GM23338 (cell line): ENCODE data around the gene PARD6B.
"Not testable (repeated sequence)": the region's sequence is repeated elsewhere in the genome, so short reads cannot be mapped to it uniquely, and the experiment has no call there.

Source experiments
- CREB1 ChIP-seq: fragments of 250-450 bp; sonication (Bioruptor Pico); IDR thresholded peaks from 2 replicates; pipeline ENCODE4 v1.5.0; 2020; ENCODE audit warnings: low read depth, mild to moderate bottlenecking, moderate library complexity
- CTCF ChIP-seq, 2 experiments: fragments of 200-600 bp in 1 of 2; sonication (generic) in 1 of 2; conservative IDR thresholded peaks; 2 replicates each; pipeline versions ENCODE4 v1.5.1 to v1.6.1; 2016 to 2017; ENCODE audit warnings: antibody characterized with exemption in 2 of 2, low read depth in 2 of 2, mild to moderate bottlenecking in 2 of 2, moderate library complexity in 1 of 2
- EZH2 ChIP-seq: fragments of 200-600 bp; sonication (generic); IDR thresholded peaks from one replicate; pipeline ENCODE4 v1.8.0; 2017; ENCODE audit warnings: antibody characterized with exemption, mild to moderate bottlenecking, low read depth; ENCODE audit not compliant: unreplicated experiment
- JUNB ChIP-seq: IDR thresholded peaks from one replicate; pipeline ENCODE4 v1.6.1; 2016; ENCODE audit warnings: antibody characterized with exemption; ENCODE audit not compliant: unreplicated experiment
- POLR2AphosphoS5 ChIP-seq: IDR thresholded peaks from 2 replicates; pipeline ENCODE4 v1.6.1; 2016; ENCODE audit warnings: antibody characterized with exemption, low read depth
- REST ChIP-seq: IDR thresholded peaks from one replicate; pipeline ENCODE4 v1.6.1; 2018; ENCODE audit warnings: antibody characterized with exemption; ENCODE audit not compliant: unreplicated experiment
- ZNF331 ChIP-seq: fragments of 250-450 bp; sonication (Bioruptor Pico); IDR thresholded peaks from 2 replicates; pipeline ENCODE4 v1.5.0; 2020; ENCODE audit warnings: low read depth, mild to moderate bottlenecking, moderate library complexity

- not testable (repeated sequence) for TF ChIP-seq JUNB; CTCF (conservative IDR thresholded peaks at IDR 0.05; ENCODE audit: low read depth in 2 of 2); POLR2AphosphoS5; EZH2; ZNF331 (CRISPR knock-in tag); REST; CREB1
Observed at GRCh38 chr20:50703651-50704438, 27.5 kb upstream of the PARD6B start.
